GM23248 (cell line): Measurements from ENCODE around the gene ODAD4. TPM values are rescaled to one million over a fixed set of nuclear protein-coding genes. Genes with fewer than 3 reads are reported as not detected.
A peak's percentile ranks its signal among the peaks of the same experiment; 100 is the strongest.

Experiments used
- DNase-seq: peaks from one replicate; pipeline ENCODE4 v3.0.0-alpha.2; 2015
- H2AFZ ChIP-seq: fragments of 200-600 bp; sonication (generic); 2 replicates; pipeline ENCODE4 v1.6.1; 2016; ENCODE audit warnings: antibody characterized with exemption
- H3F3A ChIP-seq: fragments of 200-600 bp; sonication (generic); 2 replicates; pipeline ENCODE4 v1.6.1; 2016; ENCODE audit warnings: mild to moderate bottlenecking, antibody characterized with exemption, mixed run types; ENCODE audit not compliant: insufficient read depth
- H3K27ac ChIP-seq: fragments of 200-600 bp; sonication (generic); 2 replicates; pipeline ENCODE4 v1.5.1; 2016; ENCODE audit warnings: mild to moderate bottlenecking
- H3K27me3 ChIP-seq: fragments of 200-600 bp; sonication (generic); replicated peaks from 2 replicates; pipeline ENCODE4 v1.6.1; 2016; ENCODE audit warnings: mild to moderate bottlenecking; ENCODE audit not compliant: insufficient read depth
- H3K36me3 ChIP-seq: fragments of 200-600 bp; sonication (generic); 2 replicates; pipeline ENCODE4 v1.6.1; 2016; ENCODE audit warnings: low read depth, mild to moderate bottlenecking
- H3K4me1 ChIP-seq: fragments of 200-600 bp; sonication (generic); 2 replicates; pipeline ENCODE4 v1.6.1; 2016; ENCODE audit warnings: mild to moderate bottlenecking; ENCODE audit not compliant: insufficient read depth
- H3K4me2 ChIP-seq: fragments of 200-600 bp; sonication (generic); one replicate; pipeline ENCODE4 v1.6.1; 2016; ENCODE audit warnings: mild to moderate bottlenecking; ENCODE audit not compliant: unreplicated experiment
- H3K4me3 ChIP-seq: fragments of 200-600 bp; sonication (generic); 2 replicates; pipeline ENCODE4 v1.5.1; 2016; ENCODE audit warnings: mild to moderate bottlenecking
- H3K79me2 ChIP-seq: fragments of 200-600 bp; sonication (generic); 2 replicates; pipeline ENCODE4 v1.6.1; 2016; ENCODE audit warnings: mild to moderate bottlenecking; ENCODE audit not compliant: insufficient read depth
- H3K9ac ChIP-seq: fragments of 200-600 bp; sonication (generic); 2 replicates; pipeline ENCODE4 v1.6.1; 2016; ENCODE audit warnings: mild to moderate bottlenecking
- H3K9me2 ChIP-seq: fragments of 200-600 bp; sonication (generic); 2 replicates; pipeline ENCODE4 v1.6.1; 2016; ENCODE audit warnings: mixed run types, mild to moderate bottlenecking, moderate library complexity; ENCODE audit not compliant: insufficient read depth
- H3K9me3 ChIP-seq: fragments of 200-600 bp; sonication (generic); one replicate; pipeline ENCODE4 v1.6.1; 2017; ENCODE audit warnings: low read depth
- H4K20me1 ChIP-seq: fragments of 200-600 bp; sonication (generic); 2 replicates; pipeline ENCODE4 v1.6.0; 2016; ENCODE audit not compliant: insufficient read depth
- EZH2 ChIP-seq: fragments of 200-600 bp; sonication (generic); IDR thresholded peaks from 2 replicates; pipeline ENCODE4 v1.6.1; 2018; ENCODE audit warnings: antibody characterized with exemption, mild to moderate bottlenecking; ENCODE audit not compliant: insufficient read depth, poor library complexity, severe bottlenecking
- EZH2phosphoT487 ChIP-seq: fragments of 200-600 bp; sonication (generic); IDR thresholded peaks from 2 replicates; pipeline ENCODE4 v1.6.1; 2018; ENCODE audit warnings: antibody characterized with exemption, moderate library complexity, mild to moderate bottlenecking, low read depth; ENCODE audit not compliant: insufficient read depth
- WGBS, 2 experiments: methylation state at CpG; one replicate each; pipeline ENCODE4 v1.1.6; 2015 to 2017; ENCODE audit warnings: low lambda C conversion rate in 2 of 2, low coverage in 1 of 2; ENCODE audit errors: missing lambda C conversion rate in 2 of 2; 5-methylcytosine and 5-hydroxymethylcytosine counted together
- in situ Hi-C: fragments of 300-500 bp; cut with MboI; formaldehyde crosslinking; loops from 2 replicates; pipeline ENCODE4 v1.15.0; 2020
- polyA plus RNA-seq: library from polyadenylated mRNA; unstranded; fragments of >200 nt; fragmentation: Nextera tagmentation; extraction: Ambion mirVana; gene quantifications from 2 replicates; pipeline ENCODE4 v1.2.1, GENCODE V29; 2016
- total RNA-seq: library from RNA; depleted of rRNA; stranded (reverse); fragments of >200 nt; shearing (Covaris generic); gene quantifications from 2 replicates; pipeline ENCODE4 v1.2.3, GENCODE V29; 2014

Gene ODAD4
- total and polyA plus RNA-seq, 2 experiments from 2014 or later = 0.54 to 1.4 TPM

- H3K9me3 ChIP-seq = no peaks in the 10 kb centered on the region
- H3K4me3 ChIP-seq = no peak overlapping the region
- H3F3A ChIP-seq = peaks cover 15% of the 10 kb centered on the region; the same call in 1 of the 2 replicates
- H3K9ac ChIP-seq = no peak overlapping the region
- H3K9me2 ChIP-seq = no peaks in the 10 kb centered on the region
- no peaks in the 10 kb centered on the region for H3K27me3 ChIP-seq
- no peak overlapping the region for H2AFZ ChIP-seq
- H3K79me2 ChIP-seq = peaks cover 63% of the 10 kb centered on the region
- 88 to 91% methylated on average over 5 of the region's 5 CpGs for WGBS, 2 experiments
- no peak overlapping the region for H3K27ac ChIP-seq
- no peak overlapping the region for H3K4me2 ChIP-seq
- H4K20me1 ChIP-seq = no peaks in the 10 kb centered on the region
- DNase-seq = no peak
- in situ Hi-C loops = no loop called here
- peaks cover 4% of the 10 kb centered on the region; the same call in 1 of the 2 replicates for H3K4me1 ChIP-seq
- TF ChIP-seq EZH2phosphoT487 = no peak
- TF ChIP-seq EZH2 = no peak
- peaks cover 79% of the 10 kb centered on the region for H3K36me3 ChIP-seq
Measured at GRCh38 chr17:41989702-41990419, 59.4 kb downstream of the ODAD4 start.

GRCh38 chr17:41992576-41992975 is 62.2 kb downstream of the ODAD4 start:
- no peaks in the 10 kb centered on the region for H3K27me3 ChIP-seq
- H3K9me3 ChIP-seq = no peaks in the 10 kb centered on the region
- no peak overlapping the region for H3K4me2 ChIP-seq
- no peaks in the 10 kb centered on the region for H4K20me1 ChIP-seq
- in situ Hi-C loops = no loop called here
- peaks cover 18% of the 10 kb centered on the region for H3F3A ChIP-seq
- H3K4me3 ChIP-seq = no peak overlapping the region
- WGBS, 2 experiments = 23 to 42% methylated on average over 3 of the region's 3 CpGs
- no peak overlapping the region for H3K9ac ChIP-seq
- DNase-seq = no peak
- TF ChIP-seq EZH2phosphoT487 = no peak
- no peak for TF ChIP-seq EZH2
- H3K27ac ChIP-seq = no peak overlapping the region
- H2AFZ ChIP-seq = no peak overlapping the region
- peaks cover 80% of the 10 kb centered on the region for H3K36me3 ChIP-seq
- no peaks in the 10 kb centered on the region for H3K9me2 ChIP-seq
- peaks cover 75% of the 10 kb centered on the region for H3K79me2 ChIP-seq
- H3K4me1 ChIP-seq = peaks cover 20% of the 10 kb centered on the region

GRCh38 chr17:41996855-41997164 is 66.4 kb downstream of the ODAD4 start:
- Histone ChIP-seq H3K9me2 (no peaks in the 10 kb centered on the region), H3K9ac (no peak overlapping the region), H4K20me1 (no peaks in the 10 kb centered on the region), H3K27me3 (no peaks in the 10 kb centered on the region), H3F3A (peaks cover 24% of the 10 kb centered on the region), H3K27ac (peak overlapping the region; percentile 62), H3K4me2 (peak overlapping the region; percentile 5), H3K9me3 (no peaks in the 10 kb centered on the region), H3K4me3 (no peak overlapping the region), H3K4me1 (peaks cover 20% of the 10 kb centered on the region), H3K79me2 (peaks cover 87% of the 10 kb centered on the region), H2AFZ (no peak overlapping the region), H3K36me3 (peaks cover 76% of the 10 kb centered on the region)
- in situ Hi-C loops = no loop called here
- peak; percentile 34 for DNase-seq
- WGBS, 2 experiments = 91 to 100% methylated on average over 2 of the region's 2 CpGs
- TF ChIP-seq EZH2phosphoT487 (no peak), EZH2 (no peak)

- no peak overlapping the region for H2AFZ ChIP-seq
- no peak overlapping the region for H3K9ac ChIP-seq
- H3K36me3 ChIP-seq = peaks cover 76% of the 10 kb centered on the region
- H3K9me3 ChIP-seq = no peaks in the 10 kb centered on the region
- TF ChIP-seq EZH2phosphoT487 (no peak), EZH2 (no peak)
- H4K20me1 ChIP-seq = no peaks in the 10 kb centered on the region
- H3K4me2 ChIP-seq = no peak overlapping the region
- H3K27me3 ChIP-seq = no peaks in the 10 kb centered on the region
- no peak overlapping the region for H3K4me3 ChIP-seq
- peaks cover 35% of the 10 kb centered on the region for H3F3A ChIP-seq
- H3K4me1 ChIP-seq = peaks cover 29% of the 10 kb centered on the region
- in situ Hi-C loops = no loop called here
- no peak for DNase-seq
- H3K9me2 ChIP-seq = no peaks in the 10 kb centered on the region
- peaks cover 95% of the 10 kb centered on the region for H3K79me2 ChIP-seq
- no peak overlapping the region for H3K27ac ChIP-seq
- 48 to 50% methylated on average over 2 of the region's 2 CpGs for WGBS, 2 experiments
Measured at GRCh38 chr17:41998497-41998896, 68.1 kb downstream of the ODAD4 start.
